Measurements from ENCODE around the gene LRRC15. TPM values are rescaled to one million over a fixed set of nuclear protein-coding genes. Genes with fewer than 3 reads are reported as not detected.

Gene LRRC15
- total RNA-seq, 1 experiment from 2014 or later, result 33.3 TPM

DNA sequence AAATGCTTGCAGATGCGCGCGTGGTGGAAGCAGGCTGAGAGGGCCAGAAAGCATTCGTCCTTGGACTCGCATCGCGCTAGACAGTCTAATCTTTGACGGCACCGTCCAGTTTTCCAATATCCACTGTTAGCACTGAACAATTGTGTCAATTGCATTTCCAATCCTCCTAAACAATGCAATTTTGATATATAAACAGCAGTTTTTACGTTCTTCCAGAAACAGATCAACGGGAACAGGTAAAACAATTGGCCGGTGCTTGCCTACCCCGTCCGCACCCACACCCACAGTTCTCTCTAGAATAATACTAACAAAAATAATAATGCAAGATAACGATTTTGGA lies 35.6 kb downstream of the LRRC15 start:
- no peak for DNase-seq (ENCODE audit: low spot score)

DNA sequence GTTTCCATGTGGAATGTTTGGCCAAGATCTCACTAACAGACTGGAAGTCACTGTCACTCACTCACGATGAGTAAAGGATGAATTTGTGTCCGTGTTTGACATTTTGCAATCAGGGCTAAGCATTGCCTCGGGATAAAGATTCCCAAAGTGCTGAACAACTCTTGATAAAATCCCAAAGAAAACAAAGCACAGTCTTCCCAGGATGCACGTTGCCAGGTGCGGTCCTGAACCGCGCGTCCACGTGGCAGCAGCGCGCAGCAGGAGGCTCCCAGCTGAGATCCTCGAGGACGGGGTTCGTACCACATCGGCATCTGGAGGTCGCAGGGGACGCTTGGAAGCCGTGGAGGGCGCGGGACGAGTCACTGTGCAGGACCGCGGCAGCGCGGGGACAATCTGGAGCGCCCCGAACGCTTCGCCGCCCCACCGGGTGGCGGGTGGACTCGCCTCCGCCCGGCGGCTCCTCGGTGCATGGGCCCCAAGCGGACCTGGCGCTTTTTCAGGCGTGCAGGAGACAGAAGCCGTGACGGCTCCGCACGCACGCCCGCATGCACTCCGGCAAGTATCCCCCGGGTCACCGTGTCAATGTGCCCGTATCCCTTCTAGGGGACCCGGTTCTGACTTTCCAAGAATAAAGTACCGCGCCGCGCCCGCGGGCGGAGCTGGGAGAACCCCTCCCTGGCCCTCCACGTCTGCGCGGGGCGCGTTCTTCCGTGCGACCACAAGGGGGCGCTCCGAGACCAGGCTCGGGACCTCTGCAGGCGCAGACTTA lies 36.1 kb downstream of the LRRC15 start:
- peak; percentile 79 for DNase-seq (ENCODE audit: low spot score)

GRCh38 chr3:194332858-194333211 lies 36.7 kb downstream of the LRRC15 start:
- DNase-seq (ENCODE audit: low spot score), result no peak

GRCh38 chr3:194330579-194330978 lies 39.0 kb downstream of the LRRC15 start:
- no peak for DNase-seq (ENCODE audit: low spot score)

DNA sequence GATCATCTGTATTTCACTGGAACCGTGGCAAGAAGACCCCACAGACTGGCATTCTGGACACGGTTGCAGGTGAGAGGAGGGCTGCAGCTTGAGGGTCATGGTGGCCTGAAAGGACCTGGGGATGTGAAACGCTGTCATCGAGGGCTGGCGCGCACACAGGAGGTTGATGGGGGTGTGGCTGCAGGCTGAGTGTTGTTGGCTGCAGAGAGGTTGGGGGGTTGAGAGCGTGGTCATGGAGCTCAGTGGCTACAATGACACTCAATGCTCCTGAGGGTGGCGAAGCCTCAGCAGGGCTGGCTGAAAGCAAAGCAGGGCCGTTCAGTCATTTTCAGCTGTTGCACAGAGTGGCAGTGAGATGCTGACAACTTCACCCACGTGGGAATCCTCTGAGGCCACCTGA lies 39.4 kb downstream of the LRRC15 start:
- no peak for DNase-seq (ENCODE audit: low spot score)

DNA sequence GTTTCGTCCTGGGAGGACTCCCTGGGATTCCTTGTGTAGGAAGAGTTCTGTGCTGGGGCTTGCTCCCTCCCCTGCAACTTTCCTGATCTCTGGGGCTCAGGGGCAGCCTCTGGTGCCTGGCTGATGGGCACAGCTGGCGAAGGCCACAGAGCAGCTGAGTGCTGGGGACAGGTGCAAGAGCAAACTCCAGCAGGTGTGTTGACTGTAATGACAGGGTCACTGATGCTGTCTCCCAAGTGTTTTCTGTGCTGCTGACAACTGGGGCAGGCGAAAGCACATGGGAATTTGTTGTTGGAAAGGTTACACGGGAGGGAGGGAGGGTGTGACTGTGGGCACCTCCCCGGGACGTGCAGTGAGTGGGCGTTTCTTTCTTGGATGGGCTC lies 40.0 kb downstream of the LRRC15 start:
- no peak for DNase-seq (ENCODE audit: low spot score)

- no peak for DNase-seq (ENCODE audit: low spot score)
Observed at GRCh38 chr3:194328942-194329582, 40.5 kb downstream of the LRRC15 start.

DNA sequence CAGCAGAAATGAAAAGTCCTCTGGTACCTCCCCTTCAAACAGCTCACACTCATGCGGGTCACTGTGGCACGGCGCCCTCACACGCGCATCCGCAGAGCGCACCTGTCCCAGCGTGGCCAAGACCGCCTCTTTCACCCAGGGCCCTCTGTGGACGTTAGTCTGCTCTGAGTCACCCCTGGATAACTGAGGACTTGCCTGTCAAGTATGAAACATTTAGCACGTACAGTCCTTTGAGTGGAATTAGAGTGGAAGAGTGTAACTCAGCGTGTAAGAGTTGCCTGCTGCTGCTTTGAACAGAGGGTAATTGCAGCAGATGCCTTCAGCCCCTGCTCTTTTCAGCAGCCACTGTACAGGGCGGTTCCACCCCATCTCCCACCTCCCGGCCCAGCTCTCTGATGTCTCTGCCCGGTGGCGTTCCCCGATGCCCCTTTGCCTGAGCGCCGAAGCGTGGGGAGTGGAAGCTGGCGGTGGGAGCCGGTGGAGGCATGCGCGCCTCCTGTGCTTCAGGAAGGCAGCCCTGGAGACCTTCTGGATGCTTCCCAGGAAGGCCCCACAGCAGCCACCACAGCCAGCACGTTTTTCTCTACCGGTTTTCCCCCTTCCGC lies 41.4 kb downstream of the LRRC15 start:
- peak; percentile 77 for DNase-seq (ENCODE audit: low spot score)

DNA sequence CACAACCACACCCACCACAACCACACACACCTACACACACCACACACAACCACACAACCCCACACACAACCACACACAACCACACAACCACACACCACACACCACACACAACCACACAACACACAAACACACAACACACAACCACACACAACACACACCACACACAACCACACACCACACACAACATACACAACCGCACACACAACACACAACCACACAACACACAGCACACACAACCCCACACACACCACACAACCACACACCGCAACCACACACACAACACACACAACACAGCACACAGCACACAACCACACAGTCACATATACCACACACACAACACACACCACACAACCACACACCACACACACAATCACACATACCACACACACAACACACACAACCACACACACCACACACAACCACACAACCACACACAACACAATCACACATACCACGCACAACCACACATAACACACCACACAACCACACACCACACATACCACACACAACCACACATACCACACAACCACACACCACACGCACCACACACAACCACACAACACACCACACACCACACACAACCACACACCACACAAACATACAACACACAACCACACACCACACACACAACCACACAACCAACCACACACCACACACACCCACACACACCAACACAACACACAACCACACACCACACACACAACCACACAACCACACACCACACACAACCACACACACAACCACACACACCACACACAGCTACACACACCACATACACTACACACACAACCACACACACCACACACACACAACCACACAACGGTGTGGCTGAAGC lies 42.1 kb downstream of the LRRC15 start:
- DNase-seq (ENCODE audit: low spot score), result no peak

DNA sequence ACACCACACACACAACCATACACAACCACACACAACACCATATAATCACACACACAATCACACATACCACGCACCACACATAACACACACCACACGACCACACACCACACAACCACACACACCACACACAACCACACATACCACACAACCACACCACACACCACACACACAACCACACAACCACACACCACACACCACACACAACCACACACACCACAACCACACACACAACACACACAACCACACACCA lies 42.6 kb downstream of the LRRC15 start:
- no peak for DNase-seq (ENCODE audit: low spot score)

DNA sequence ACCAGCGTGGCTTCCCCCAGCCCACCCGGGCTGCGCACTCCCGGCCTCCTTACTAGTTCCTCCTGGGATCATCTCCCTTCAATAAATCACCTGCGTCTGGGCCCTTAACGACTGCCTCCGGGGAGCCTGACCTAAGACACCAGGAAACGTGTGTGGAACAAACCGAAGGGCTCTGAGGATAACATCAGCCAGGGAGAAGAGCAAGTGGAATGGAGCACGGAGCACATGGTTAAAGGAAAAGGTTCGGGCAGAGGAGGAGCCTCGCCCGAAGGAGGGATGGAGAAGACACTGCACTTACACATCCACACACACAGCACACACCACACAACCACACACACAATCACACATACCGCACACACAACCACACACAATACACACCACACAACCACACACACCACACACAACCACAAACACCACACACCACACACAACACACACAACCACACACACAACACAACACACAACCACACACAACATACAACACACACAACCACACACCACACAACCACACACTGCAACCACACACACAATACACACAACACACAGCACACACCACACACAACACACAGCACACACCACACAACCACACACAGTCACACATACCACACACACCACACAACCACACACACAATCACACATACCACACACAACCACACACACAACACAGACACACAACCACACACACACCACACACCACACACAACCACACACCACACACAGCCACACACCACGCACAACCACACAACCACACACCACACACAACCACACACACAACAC lies 43.2 kb downstream of the LRRC15 start:
- DNase-seq (ENCODE audit: low spot score), result no peak

GRCh38 chr3:194325424-194326153 lies 44.0 kb downstream of the LRRC15 start:
- DNase-seq (ENCODE audit: low spot score), result no peak

DNA sequence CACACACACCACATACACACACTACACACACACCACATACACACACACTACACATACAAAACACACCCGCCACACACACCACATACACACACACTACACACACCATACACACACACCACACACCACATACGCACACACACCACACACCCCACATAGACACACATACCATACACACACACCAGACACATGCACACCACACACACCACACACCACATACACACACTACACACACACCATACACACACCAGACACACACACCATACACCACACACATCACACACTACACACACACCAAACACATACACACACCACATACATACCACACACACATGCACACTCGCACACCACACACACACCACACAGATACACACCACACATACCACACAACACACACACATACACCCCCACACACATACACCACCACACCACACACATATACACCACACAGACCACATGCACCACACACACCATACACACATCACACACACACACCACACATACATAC lies 44.7 kb downstream of the LRRC15 start:
- DNase-seq (ENCODE audit: low spot score), result no peak

DNA sequence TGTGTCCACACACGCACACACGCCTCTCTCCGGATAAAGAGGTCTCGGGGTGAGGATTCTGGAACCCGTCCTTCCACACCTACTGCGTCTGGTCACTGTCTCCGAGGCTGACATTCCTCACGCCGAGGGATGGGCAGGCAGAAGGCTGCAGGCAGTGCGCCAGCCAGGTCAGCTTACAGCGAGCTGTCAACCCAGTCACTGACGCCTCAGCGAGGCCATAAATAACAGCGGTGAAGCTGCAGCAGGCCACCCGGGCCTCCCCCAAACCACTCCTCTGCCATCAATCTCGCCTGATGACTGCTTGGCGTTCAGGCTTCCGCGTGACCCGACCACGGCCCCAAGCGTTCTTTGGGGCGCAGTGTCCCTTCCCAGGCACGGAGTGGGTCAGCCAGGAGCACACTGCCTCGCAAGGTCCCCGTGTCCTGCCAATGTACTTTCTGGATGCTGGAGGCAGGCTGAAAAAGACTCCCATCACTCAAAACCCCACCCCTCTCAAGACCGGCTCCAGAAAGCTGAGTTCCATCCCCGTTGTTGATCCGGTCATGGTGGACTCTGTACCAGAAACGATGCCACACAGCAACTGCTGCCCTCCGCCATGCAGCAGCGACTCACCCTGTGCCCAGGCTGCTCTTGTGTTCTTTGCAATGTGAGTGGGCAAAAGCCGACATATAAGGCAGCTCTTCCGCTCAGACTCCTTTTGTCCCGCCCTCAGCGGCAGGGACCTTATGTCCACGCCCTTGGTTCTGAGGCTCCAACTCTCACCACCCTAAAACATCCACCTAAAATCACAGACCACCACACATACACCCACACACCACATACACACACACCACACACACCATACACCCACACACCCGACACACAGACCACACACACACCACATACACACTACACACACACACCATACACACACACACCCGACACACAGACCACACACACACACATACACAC lies 45.5 kb downstream of the LRRC15 start:
- peak; percentile 90 for DNase-seq (ENCODE audit: low spot score)

DNA sequence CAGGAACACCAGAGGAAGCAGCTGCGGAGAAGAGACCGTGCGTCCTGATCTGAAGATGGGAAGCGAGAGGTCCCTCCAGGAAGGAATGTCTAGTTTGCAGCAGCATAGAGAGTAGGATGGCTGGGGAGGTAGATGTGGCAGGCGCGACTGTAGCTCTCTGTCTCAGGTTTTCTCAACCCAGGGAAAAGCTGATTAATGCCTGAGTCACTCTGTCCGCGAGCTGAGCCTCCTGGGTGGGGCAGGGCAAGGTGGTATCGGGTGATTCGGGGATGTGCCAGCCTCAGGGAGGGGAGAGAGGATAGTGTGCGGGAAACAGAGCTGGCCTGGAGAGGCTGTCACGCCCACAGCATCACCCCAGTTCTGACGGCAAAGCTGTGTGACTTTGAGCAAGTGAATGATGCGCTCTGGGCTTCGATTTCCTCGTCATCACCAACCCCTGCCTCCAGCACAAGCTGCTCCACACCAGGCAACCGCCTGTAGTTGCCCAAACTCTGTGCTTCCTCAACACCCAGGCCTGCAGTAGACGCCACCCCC lies 46.8 kb downstream of the LRRC15 start:
- DNase-seq (ENCODE audit: low spot score), result peak; percentile 98

DNA sequence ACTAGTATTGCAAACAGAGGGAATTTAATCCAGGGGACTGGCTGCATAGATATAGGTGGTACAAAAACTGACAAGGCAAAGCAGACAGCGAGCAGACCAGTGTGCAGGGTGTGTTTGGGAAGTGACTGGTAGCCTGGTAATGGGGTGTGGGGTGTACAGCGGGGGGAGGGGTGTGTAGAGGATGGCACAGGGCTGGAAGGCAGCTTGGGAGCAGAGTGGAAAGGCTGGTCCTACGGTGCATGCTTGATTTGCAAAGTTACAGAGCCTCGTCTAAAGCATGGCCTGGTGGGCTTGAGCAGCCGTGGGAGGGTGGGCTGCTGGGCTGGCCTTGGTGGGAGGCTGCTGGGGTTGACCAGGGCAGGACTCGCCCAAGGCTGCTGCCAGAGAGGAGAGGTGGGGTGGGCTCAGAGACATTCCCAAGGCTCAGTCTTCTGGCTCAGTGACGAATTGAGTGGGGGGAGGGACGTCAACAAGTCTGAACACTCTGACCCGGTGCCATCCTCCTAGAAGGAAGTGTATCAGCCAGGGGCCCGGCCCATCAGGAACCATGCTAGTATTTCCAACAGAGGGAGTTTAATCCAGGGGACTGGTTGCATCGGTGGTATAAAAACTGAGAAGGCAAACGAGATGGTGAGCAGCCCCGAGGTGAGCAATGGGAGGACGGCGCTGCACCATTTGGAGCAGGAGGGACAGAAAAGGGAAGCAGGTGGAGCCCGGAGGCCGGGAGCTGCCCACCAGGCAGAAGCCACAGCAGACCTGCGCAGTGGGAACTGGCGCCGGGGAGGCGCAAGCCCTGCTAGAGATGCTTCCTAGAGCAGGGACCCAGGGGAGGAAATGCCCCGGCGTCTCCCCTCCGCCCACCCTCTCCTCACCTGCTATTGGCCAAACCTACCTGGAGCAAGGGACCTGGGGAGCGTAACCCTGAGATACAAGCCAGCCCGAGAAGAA lies 47.6 kb downstream of the LRRC15 start:
- DNase-seq (ENCODE audit: low spot score), result no peak

- DNase-seq (ENCODE audit: low spot score), result no peak
Observed at GRCh38 chr3:194320744-194321243, 48.7 kb downstream of the LRRC15 start.

DNA sequence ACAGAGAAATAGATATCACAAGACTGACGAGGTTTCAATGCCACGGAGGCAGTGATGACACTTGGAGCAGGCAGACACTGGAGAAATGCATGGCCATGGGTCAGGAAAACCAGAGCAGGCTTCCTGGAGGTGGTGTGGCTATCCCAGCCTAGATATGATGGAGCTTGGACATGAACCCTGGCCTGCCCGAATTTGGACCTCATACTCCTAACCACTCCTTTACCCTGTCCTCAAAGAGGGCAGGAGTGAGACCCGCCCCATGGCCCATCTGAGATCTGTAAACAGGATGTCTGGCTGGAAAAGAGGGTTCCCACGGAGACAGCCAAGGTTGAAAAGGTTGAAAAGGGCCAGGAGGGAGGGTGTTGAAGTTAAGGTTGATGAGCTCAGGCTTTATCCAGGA lies 49.4 kb downstream of the LRRC15 start:
- DNase-seq (ENCODE audit: low spot score), result no peak

All from A172 (cell line).